GM12872 (cell line): Measurements from ENCODE around the gene TOB1.

Experiments
- CTCF ChIP-seq: IDR thresholded peaks from 3 replicates; pipeline ENCODE4 v1.5.1; 2011; ENCODE audit warnings: low read depth, mild to moderate bottlenecking, low read length, moderate library complexity; ENCODE audit not compliant: insufficient read depth

TOB1 gene

GRCh38 chr17:50871898-50872297 lies 5.7 kb upstream of the TOB1 start:
- TF ChIP-seq CTCF = no peak

GRCh38 chr17:50871364-50871763 lies 5.2 kb upstream of the TOB1 start:
- TF ChIP-seq CTCF = no peak

- no peak for TF ChIP-seq CTCF
Measured at GRCh38 chr17:50868602-50869001, 2.4 kb upstream of the TOB1 start.

- TF ChIP-seq CTCF = no peak
Measured at GRCh38 chr17:50868140-50868438, 1.9 kb upstream of the TOB1 start.

GRCh38 chr17:50867363-50868139 lies 1.4 kb upstream of the TOB1 start:
- no peak for TF ChIP-seq CTCF

GRCh38 chr17:50866950-50867362 lies 802 bp upstream of the TOB1 start:
- no peak for TF ChIP-seq CTCF

GRCh38 chr17:50865868-50866260 lies 290 bp downstream of the TOB1 start:
- TF ChIP-seq CTCF = no peak
